Loucy (cell line): Measurements from ENCODE around the gene PROB1.

Source experiments
- H2AFZ ChIP-seq: fragments of 200-600 bp; sonication (generic); 2 replicates; pipeline ENCODE4 v1.6.0; 2016; ENCODE audit warnings: antibody characterized with exemption, mild to moderate bottlenecking, low read length, moderate library complexity
- H3F3A ChIP-seq: fragments of 200-600 bp; 2 replicates; pipeline ENCODE4 v1.6.0; 2016; ENCODE audit warnings: antibody characterized with exemption, low read depth, mild to moderate bottlenecking
- H3K27me3 ChIP-seq: fragments of 200-600 bp; sonication (generic); 2 replicates; pipeline ENCODE4 v1.6.1; 2014; ENCODE audit warnings: low read length, mild to moderate bottlenecking; ENCODE audit not compliant: insufficient read depth, poor library complexity, severe bottlenecking
- H3K36me3 ChIP-seq: fragments of 200-600 bp; sonication (generic); 2 replicates; pipeline ENCODE4 v1.6.1; 2016; ENCODE audit warnings: low read length; ENCODE audit not compliant: insufficient read depth
- H3K4me1 ChIP-seq: fragments of 200-600 bp; sonication (generic); 2 replicates; pipeline ENCODE4 v1.5.1; 2014; ENCODE audit warnings: low read length, mild to moderate bottlenecking; ENCODE audit not compliant: insufficient read depth, poor library complexity, severe bottlenecking
- H3K4me2 ChIP-seq: fragments of 200-600 bp; sonication (generic); 2 replicates; pipeline ENCODE4 v1.6.0; 2014; ENCODE audit warnings: antibody characterized with exemption, low read length, low read depth, mild to moderate bottlenecking; ENCODE audit not compliant: poor library complexity, severe bottlenecking
- H3K4me3 ChIP-seq: fragments of 200-600 bp; sonication (generic); 2 replicates; pipeline ENCODE4 v1.5.1; 2014; ENCODE audit warnings: low read length, mild to moderate bottlenecking, mixed read lengths; ENCODE audit not compliant: poor library complexity, severe bottlenecking
- H3K79me2 ChIP-seq: fragments of 200-600 bp; sonication (generic); 2 replicates; pipeline ENCODE4 v1.6.1; 2014; ENCODE audit warnings: low read length; ENCODE audit not compliant: insufficient read depth
- H3K9ac ChIP-seq: fragments of 200-600 bp; sonication (generic); 2 replicates; pipeline ENCODE4 v1.6.0; 2014; ENCODE audit warnings: mild to moderate bottlenecking, low read depth, low read length, moderate library complexity; ENCODE audit not compliant: poor library complexity, severe bottlenecking
- H3K9me2 ChIP-seq: fragments of 200-600 bp; sonication (generic); replicated peaks from 2 replicates; pipeline ENCODE4 v1.6.1; 2016; ENCODE audit warnings: low read depth, low read length, mixed read lengths
- H3K9me3 ChIP-seq: fragments of 200-600 bp; sonication (generic); 2 replicates; pipeline ENCODE4 v1.6.1; 2014; ENCODE audit warnings: mild to moderate bottlenecking, antibody characterized with exemption, low read length, low read depth; ENCODE audit not compliant: insufficient read depth
- H4K20me1 ChIP-seq: fragments of 200-600 bp; sonication (generic); 2 replicates; pipeline ENCODE4 v1.6.0; 2014; ENCODE audit warnings: antibody characterized with exemption, low read length, mild to moderate bottlenecking; ENCODE audit not compliant: insufficient read depth, poor library complexity, severe bottlenecking
- EZH2phosphoT487 ChIP-seq: fragments of 200-600 bp; IDR thresholded peaks from 2 replicates; pipeline ENCODE4 v1.6.1; 2018; ENCODE audit warnings: antibody characterized with exemption, mild to moderate bottlenecking, moderate library complexity, borderline replicate concordance
- TF ChIP-seq, protein P1 (sequence below): fragments of 200-600 bp; sonication (generic); conservative IDR thresholded peaks from 2 replicates; pipeline ENCODE4 v1.5.1; 2014; ENCODE audit warnings: mild to moderate bottlenecking, antibody characterized with exemption, low read length

Gene PROB1

DNA sequence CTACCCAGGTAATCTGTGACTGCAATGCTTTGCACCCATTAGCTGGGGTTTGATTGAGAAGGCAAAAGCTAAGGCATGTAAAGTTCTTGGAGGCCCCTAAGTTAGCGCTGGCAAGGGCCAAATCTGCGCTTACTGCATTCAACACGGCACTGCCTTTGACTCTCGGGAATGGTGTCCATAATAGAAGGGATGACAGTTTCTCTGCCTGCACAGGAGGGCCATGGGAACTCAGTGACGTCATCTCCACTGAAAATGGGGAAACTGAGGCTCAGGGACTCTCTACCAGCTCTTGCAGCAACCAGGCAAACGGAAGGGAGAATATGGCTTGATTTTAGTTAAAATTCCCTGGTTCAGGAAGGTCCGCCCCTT lies 8.5 kb upstream of the PROB1 start:
- Histone ChIP-seq H4K20me1 (no peaks in the 10 kb centered on the region), H3K27me3 (no peaks in the 10 kb centered on the region), H3K9me3 (no peaks in the 10 kb centered on the region), H3K4me1 (peaks cover 19% of the 10 kb centered on the region), H3K9me2 (no peaks in the 10 kb centered on the region), H3K4me2 (peak overlapping the region; percentile 86), H3K9ac (peak overlapping the region; percentile 69), H3F3A (0 out of 2 replicates have a peak, but pooled peaks cover 4% of the 10 kb centered on the region), H3K4me3 (peak overlapping the region; percentile 76), H3K79me2 (no peaks in the 10 kb centered on the region), H2AFZ (peak overlapping the region; percentile 84), H3K36me3 (no peaks in the 10 kb centered on the region)
- TF ChIP-seq, protein P1, sequence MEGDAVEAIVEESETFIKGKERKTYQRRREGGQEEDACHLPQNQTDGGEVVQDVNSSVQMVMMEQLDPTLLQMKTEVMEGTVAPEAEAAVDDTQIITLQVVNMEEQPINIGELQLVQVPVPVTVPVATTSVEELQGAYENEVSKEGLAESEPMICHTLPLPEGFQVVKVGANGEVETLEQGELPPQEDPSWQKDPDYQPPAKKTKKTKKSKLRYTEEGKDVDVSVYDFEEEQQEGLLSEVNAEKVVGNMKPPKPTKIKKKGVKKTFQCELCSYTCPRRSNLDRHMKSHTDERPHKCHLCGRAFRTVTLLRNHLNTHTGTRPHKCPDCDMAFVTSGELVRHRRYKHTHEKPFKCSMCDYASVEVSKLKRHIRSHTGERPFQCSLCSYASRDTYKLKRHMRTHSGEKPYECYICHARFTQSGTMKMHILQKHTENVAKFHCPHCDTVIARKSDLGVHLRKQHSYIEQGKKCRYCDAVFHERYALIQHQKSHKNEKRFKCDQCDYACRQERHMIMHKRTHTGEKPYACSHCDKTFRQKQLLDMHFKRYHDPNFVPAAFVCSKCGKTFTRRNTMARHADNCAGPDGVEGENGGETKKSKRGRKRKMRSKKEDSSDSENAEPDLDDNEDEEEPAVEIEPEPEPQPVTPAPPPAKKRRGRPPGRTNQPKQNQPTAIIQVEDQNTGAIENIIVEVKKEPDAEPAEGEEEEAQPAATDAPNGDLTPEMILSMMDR: no peak
- no peak for TF ChIP-seq EZH2phosphoT487

DNA sequence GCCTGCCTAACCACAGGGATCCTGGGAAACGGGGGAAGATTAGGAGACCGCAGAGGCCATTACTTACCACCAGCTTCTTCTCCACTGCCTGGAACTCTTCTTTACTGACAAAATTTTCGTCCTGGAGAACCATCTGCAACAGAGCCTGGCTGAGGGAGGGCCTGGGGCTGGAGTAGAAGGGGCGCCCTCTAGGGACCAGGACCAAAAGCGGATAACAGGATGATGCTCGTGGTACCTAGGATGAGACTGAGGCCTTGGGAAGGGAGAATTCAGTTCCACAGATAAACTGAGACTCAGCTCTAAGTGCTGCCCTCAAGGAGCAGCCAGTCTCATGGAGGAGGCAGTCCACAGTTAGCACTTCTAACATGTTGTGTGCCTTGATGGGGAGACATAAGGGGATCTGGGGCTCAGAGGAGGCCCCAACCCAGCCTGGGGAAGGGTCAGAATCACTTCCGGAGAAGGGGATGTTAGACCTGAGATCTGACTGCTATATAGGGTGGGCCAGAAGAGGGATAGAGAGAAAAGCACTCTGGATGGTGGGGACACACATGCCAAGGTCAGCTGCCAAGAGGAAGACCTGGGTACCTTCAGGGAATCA lies 7.8 kb upstream of the PROB1 start:
- Histone ChIP-seq H3K4me2 (peak overlapping the region; percentile 86), H3K4me3 (peak overlapping the region; percentile 76), H3K79me2 (no peaks in the 10 kb centered on the region), H3K9me2 (no peaks in the 10 kb centered on the region), H2AFZ (no peak overlapping the region), H3K36me3 (no peaks in the 10 kb centered on the region), H3K9me3 (no peaks in the 10 kb centered on the region), H3K9ac (peak overlapping the region; percentile 69), H4K20me1 (no peaks in the 10 kb centered on the region), H3F3A (0 out of 2 replicates have a peak, but pooled peaks cover 4% of the 10 kb centered on the region), H3K4me1 (peaks cover 17% of the 10 kb centered on the region), H3K27me3 (no peaks in the 10 kb centered on the region)
- TF ChIP-seq, protein P1: peak; percentile 78
- TF ChIP-seq EZH2phosphoT487: no peak

DNA sequence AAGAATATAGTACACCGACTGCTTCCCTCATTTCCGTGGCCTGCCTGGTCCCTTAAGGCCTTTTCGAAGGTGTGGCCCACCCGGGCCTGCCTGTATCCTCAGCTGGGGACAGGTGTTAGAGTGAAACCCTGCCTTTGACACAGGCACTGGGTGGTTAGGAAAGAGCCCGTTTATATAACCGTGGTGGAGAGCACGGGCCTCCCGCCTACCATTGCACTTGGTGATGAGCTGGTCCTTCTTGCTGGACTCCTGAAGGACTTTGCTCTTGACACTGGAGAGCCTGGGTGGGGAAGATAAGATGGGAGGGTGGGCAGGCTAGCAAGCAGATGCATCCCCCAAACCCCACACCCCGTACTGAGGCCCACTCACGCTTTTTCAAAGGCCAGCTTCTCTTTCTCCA lies 6.6 kb upstream of the PROB1 start:
- no peak for TF ChIP-seq EZH2phosphoT487
- TF ChIP-seq, protein P1: no peak
- Histone ChIP-seq H3K79me2 (no peaks in the 10 kb centered on the region), H3K9ac (no peak overlapping the region), H3F3A (0 out of 2 replicates have a peak, but pooled peaks cover 4% of the 10 kb centered on the region), H2AFZ (no peak overlapping the region), H3K27me3 (no peaks in the 10 kb centered on the region), H4K20me1 (no peaks in the 10 kb centered on the region), H3K9me3 (no peaks in the 10 kb centered on the region), H3K4me2 (no peak overlapping the region), H3K4me1 (peaks cover 14% of the 10 kb centered on the region), H3K4me3 (no peak overlapping the region), H3K36me3 (no peaks in the 10 kb centered on the region), H3K9me2 (no peaks in the 10 kb centered on the region)
